Measurements from ENCODE around the gene KIF25.

GRCh38 chr6:167977717-167978467 is 19.6 kb upstream of the KIF25 start:
- TF ChIP-seq CTCF (conservative IDR thresholded peaks at IDR 0.05; ENCODE audit: low read length) (no peak), EZH2phosphoT487 (IDR thresholded peaks at IDR 0.05; ENCODE audit: borderline replicate concordance) (no peak)

Data from Loucy (cell line).